GM23248 (cell line): Measurements from ENCODE around the gene ABCC1. TPM values are rescaled to one million over a fixed set of nuclear protein-coding genes. Genes with fewer than 3 reads are reported as not detected.

Experiments
- DNase-seq: peaks from one replicate; pipeline ENCODE4 v3.0.0-alpha.2; 2015
- H2AFZ ChIP-seq: fragments of 200-600 bp; sonication (generic); 2 replicates; pipeline ENCODE4 v1.6.1; 2016; ENCODE audit warnings: antibody characterized with exemption
- H3F3A ChIP-seq: fragments of 200-600 bp; sonication (generic); 2 replicates; pipeline ENCODE4 v1.6.1; 2016; ENCODE audit warnings: mild to moderate bottlenecking, antibody characterized with exemption, mixed run types; ENCODE audit not compliant: insufficient read depth
- H3K27ac ChIP-seq: fragments of 200-600 bp; sonication (generic); 2 replicates; pipeline ENCODE4 v1.5.1; 2016; ENCODE audit warnings: mild to moderate bottlenecking
- H3K27me3 ChIP-seq: fragments of 200-600 bp; sonication (generic); replicated peaks from 2 replicates; pipeline ENCODE4 v1.6.1; 2016; ENCODE audit warnings: mild to moderate bottlenecking; ENCODE audit not compliant: insufficient read depth
- H3K36me3 ChIP-seq: fragments of 200-600 bp; sonication (generic); 2 replicates; pipeline ENCODE4 v1.6.1; 2016; ENCODE audit warnings: low read depth, mild to moderate bottlenecking
- H3K4me1 ChIP-seq: fragments of 200-600 bp; sonication (generic); 2 replicates; pipeline ENCODE4 v1.6.1; 2016; ENCODE audit warnings: mild to moderate bottlenecking; ENCODE audit not compliant: insufficient read depth
- H3K4me2 ChIP-seq: fragments of 200-600 bp; sonication (generic); one replicate; pipeline ENCODE4 v1.6.1; 2016; ENCODE audit warnings: mild to moderate bottlenecking; ENCODE audit not compliant: unreplicated experiment
- H3K4me3 ChIP-seq: fragments of 200-600 bp; sonication (generic); 2 replicates; pipeline ENCODE4 v1.5.1; 2016; ENCODE audit warnings: mild to moderate bottlenecking
- H3K79me2 ChIP-seq: fragments of 200-600 bp; sonication (generic); 2 replicates; pipeline ENCODE4 v1.6.1; 2016; ENCODE audit warnings: mild to moderate bottlenecking; ENCODE audit not compliant: insufficient read depth
- H3K9ac ChIP-seq: fragments of 200-600 bp; sonication (generic); 2 replicates; pipeline ENCODE4 v1.6.1; 2016; ENCODE audit warnings: mild to moderate bottlenecking
- H3K9me2 ChIP-seq: fragments of 200-600 bp; sonication (generic); 2 replicates; pipeline ENCODE4 v1.6.1; 2016; ENCODE audit warnings: mixed run types, mild to moderate bottlenecking, moderate library complexity; ENCODE audit not compliant: insufficient read depth
- H3K9me3 ChIP-seq: fragments of 200-600 bp; sonication (generic); one replicate; pipeline ENCODE4 v1.6.1; 2017; ENCODE audit warnings: low read depth
- H4K20me1 ChIP-seq: fragments of 200-600 bp; sonication (generic); 2 replicates; pipeline ENCODE4 v1.6.0; 2016; ENCODE audit not compliant: insufficient read depth
- EZH2 ChIP-seq: fragments of 200-600 bp; sonication (generic); IDR thresholded peaks from 2 replicates; pipeline ENCODE4 v1.6.1; 2018; ENCODE audit warnings: antibody characterized with exemption, mild to moderate bottlenecking; ENCODE audit not compliant: insufficient read depth, poor library complexity, severe bottlenecking
- EZH2phosphoT487 ChIP-seq: fragments of 200-600 bp; sonication (generic); IDR thresholded peaks from 2 replicates; pipeline ENCODE4 v1.6.1; 2018; ENCODE audit warnings: antibody characterized with exemption, moderate library complexity, mild to moderate bottlenecking, low read depth; ENCODE audit not compliant: insufficient read depth
- WGBS, 2 experiments: methylation state at CpG; one replicate each; pipeline ENCODE4 v1.1.6; 2015 to 2017; ENCODE audit warnings: low lambda C conversion rate in 2 of 2, low coverage in 1 of 2; ENCODE audit errors: missing lambda C conversion rate in 2 of 2; 5-methylcytosine and 5-hydroxymethylcytosine counted together
- in situ Hi-C: fragments of 300-500 bp; cut with MboI; formaldehyde crosslinking; loops from 2 replicates; pipeline ENCODE4 v1.15.0; 2020
- polyA plus RNA-seq: library from polyadenylated mRNA; unstranded; fragments of >200 nt; fragmentation: Nextera tagmentation; extraction: Ambion mirVana; gene quantifications from 2 replicates; pipeline ENCODE4 v1.2.1, GENCODE V29; 2016
- total RNA-seq: library from RNA; depleted of rRNA; stranded (reverse); fragments of >200 nt; shearing (Covaris generic); gene quantifications from 2 replicates; pipeline ENCODE4 v1.2.3, GENCODE V29; 2014

The ABCC1 gene
- total and polyA plus RNA-seq, 2 experiments from 2014 or later, result 16.2 to 25.5 TPM

DNA sequence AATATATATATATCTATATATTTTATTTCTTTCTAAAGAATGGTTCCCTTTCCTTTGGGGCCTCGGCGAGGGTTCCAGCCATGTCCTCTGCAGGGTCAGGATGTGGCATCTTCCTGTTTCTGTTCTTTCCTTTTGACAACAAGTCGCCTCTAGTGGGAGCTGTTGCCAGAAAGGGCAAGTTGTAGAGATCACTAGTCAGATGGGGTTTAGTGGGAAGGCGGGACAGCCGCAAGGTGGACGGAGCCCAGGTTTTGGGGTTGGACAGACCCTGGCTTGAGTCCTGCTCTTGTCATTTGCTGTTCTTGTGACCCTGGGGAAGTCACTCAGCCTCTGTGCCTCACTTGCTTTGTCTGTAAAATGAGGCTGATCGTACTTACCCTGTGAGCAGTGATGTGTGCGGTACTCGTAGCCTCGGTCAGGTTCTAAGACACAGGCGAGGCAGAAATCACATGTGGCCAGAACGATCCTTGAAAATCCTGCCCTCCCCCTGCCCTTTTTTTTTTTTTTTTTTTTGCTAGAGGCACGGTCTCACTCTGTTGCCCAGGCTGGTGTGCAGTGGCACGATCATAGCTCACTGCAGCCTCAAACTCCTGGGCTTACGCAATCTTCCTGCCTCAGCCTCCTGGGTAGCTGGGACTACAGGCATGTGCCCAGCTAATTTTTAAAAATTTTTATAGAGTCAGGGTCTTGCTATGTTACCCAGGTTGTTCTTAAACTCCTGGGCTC, 193.8 kb downstream of the ABCC1 start:
- TF ChIP-seq EZH2, result no peak
- Histone ChIP-seq H3K9me2 (no peaks in the 10 kb centered on the region), H2AFZ (no peak overlapping the region), H3K36me3 (peaks cover 25% of the 10 kb centered on the region; the same call in 1 of the 2 replicates), H4K20me1 (no peaks in the 10 kb centered on the region), H3K4me1 (no peaks in the 10 kb centered on the region), H3K79me2 (no peaks in the 10 kb centered on the region), H3K4me2 (no peak overlapping the region), H3K27me3 (no peaks in the 10 kb centered on the region), H3F3A (no peaks in the 10 kb centered on the region; the same call in 1 of the 2 replicates), H3K4me3 (no peak overlapping the region), H3K9me3 (no peaks in the 10 kb centered on the region), H3K27ac (no peak overlapping the region), H3K9ac (no peak overlapping the region)
- DNase-seq, result peak; percentile 21
- 94 to 95% methylated on average over 15 of the region's 15 CpGs for WGBS, 2 experiments
- in situ Hi-C loops, result no loop called here

DNA sequence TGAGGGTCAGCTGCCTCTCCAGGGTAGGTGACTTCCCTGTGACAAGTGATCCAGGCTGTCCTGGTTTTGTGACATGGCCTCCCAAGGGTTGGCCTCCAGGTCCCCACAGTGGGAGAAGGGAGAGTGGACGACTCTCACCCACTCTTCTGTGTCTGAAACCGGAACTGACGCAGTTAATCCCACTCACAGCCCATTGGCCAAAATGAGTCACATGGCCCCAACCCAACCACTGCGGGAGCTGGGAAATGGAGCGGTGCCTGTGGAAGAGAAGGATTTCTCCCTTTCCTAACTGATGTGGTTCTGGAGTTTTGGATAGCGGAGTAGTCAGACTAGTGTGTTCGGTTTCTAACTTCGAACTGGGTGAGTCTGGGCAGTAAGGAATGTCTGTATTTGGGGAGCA, 194.5 kb downstream of the ABCC1 start:
- no peak overlapping the region for H2AFZ ChIP-seq
- TF ChIP-seq EZH2, result no peak
- TF ChIP-seq EZH2phosphoT487, result no peak
- H3F3A ChIP-seq, result no peaks in the 10 kb centered on the region; the same call in 1 of the 2 replicates
- no peak for DNase-seq
- no peak overlapping the region for H3K9ac ChIP-seq
- WGBS, 2 experiments, result 84% methylated on average over 8 of the region's 8 CpGs
- no peak overlapping the region for H3K4me2 ChIP-seq
- no peak overlapping the region for H3K27ac ChIP-seq
- H3K79me2 ChIP-seq, result no peaks in the 10 kb centered on the region
- no peaks in the 10 kb centered on the region for H3K27me3 ChIP-seq
- in situ Hi-C loops, result no loop called here
- H3K4me3 ChIP-seq, result no peak overlapping the region
- H3K9me3 ChIP-seq, result no peaks in the 10 kb centered on the region
- H3K36me3 ChIP-seq, result peaks cover 18% of the 10 kb centered on the region; the same call in 1 of the 2 replicates
- no peaks in the 10 kb centered on the region for H4K20me1 ChIP-seq
- H3K4me1 ChIP-seq, result no peaks in the 10 kb centered on the region
- H3K9me2 ChIP-seq, result no peaks in the 10 kb centered on the region

DNA sequence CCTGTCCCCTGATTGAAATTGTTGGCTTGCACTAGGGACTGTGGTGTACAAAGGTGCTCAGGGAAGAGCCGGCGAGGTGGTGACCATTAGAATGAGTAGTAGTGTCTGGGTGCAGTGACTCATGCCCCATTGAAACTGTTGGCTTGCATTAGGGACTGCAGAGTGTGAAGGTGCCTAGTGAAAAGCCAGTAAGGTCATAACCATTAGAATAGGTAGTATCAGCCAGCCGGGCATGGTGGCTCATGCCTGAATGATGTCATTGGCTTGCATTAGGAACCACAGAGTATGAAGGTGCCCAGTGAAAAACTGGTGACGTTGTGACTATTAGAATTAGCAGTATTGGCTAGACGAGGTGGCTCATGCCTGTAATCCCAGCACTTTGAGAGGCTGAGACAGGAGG, 195.0 kb downstream of the ABCC1 start:
- Histone ChIP-seq H3K4me1 (no peaks in the 10 kb centered on the region), H3K9me2 (no peaks in the 10 kb centered on the region), H2AFZ (no peak overlapping the region), H3K9ac (no peak overlapping the region), H3K27ac (no peak overlapping the region), H3K79me2 (no peaks in the 10 kb centered on the region), H3F3A (no peaks in the 10 kb centered on the region; the same call in 1 of the 2 replicates), H3K9me3 (no peaks in the 10 kb centered on the region), H4K20me1 (no peaks in the 10 kb centered on the region), H3K36me3 (peaks cover 16% of the 10 kb centered on the region; the same call in 1 of the 2 replicates), H3K27me3 (no peaks in the 10 kb centered on the region), H3K4me2 (no peak overlapping the region), H3K4me3 (no peak overlapping the region)
- WGBS, 2 experiments, result 88 to 95% methylated on average over 5 of the region's 5 CpGs
- peak; percentile 19 for DNase-seq
- TF ChIP-seq EZH2 (no peak), EZH2phosphoT487 (no peak)
- in situ Hi-C loops, result no loop called here

- 93 to 97% methylated on average over 5 of the region's 5 CpGs for WGBS, 2 experiments
- DNase-seq, result no peak
- H3K36me3 ChIP-seq, result peaks cover 16% of the 10 kb centered on the region; the same call in 1 of the 2 replicates
These were observed 195.9 kb downstream of the ABCC1 start for GRCh38 chr16:16145286-16145685.

More at GRCh38 chr16:16145286-16145685, 195.9 kb downstream of the ABCC1 start:
- in situ Hi-C loops, result no loop called here
- H3K4me3 ChIP-seq, result no peak overlapping the region
- no peaks in the 10 kb centered on the region for H3K27me3 ChIP-seq
- TF ChIP-seq EZH2phosphoT487 (no peak), EZH2 (no peak)
- no peak overlapping the region for H3K27ac ChIP-seq
- H3K9me3 ChIP-seq, result no peaks in the 10 kb centered on the region
- H3K9ac ChIP-seq, result no peak overlapping the region
- H4K20me1 ChIP-seq, result no peaks in the 10 kb centered on the region
- H2AFZ ChIP-seq, result no peak overlapping the region
- no peaks in the 10 kb centered on the region for H3K9me2 ChIP-seq
- no peaks in the 10 kb centered on the region for H3K79me2 ChIP-seq
- no peak overlapping the region for H3K4me2 ChIP-seq
- no peaks in the 10 kb centered on the region for H3K4me1 ChIP-seq
- no peaks in the 10 kb centered on the region; the same call in 1 of the 2 replicates for H3F3A ChIP-seq
